SK-N-SH (cell line): ENCODE data around the gene ARHGAP42. TPM values are rescaled to one million over a fixed set of nuclear protein-coding genes. Genes with fewer than 3 reads are reported as not detected.

Source experiments
- CTCF ChIA-PET: fragments of 300-600, 350-600 bp; formaldehyde crosslinking; extraction: SDS; loops from one replicate; lab custom pipeline; 2021; lab: Yijun Ruan, JAX
- POLR2A ChIA-PET: fragments of 350-600 bp; sonication (Branson Sonifier 250); formaldehyde crosslinking; extraction: SDS; loops from one replicate; lab custom pipeline; 2020; ENCODE audit warnings: antibody characterized with exemption, inconsistent platforms; lab: Yijun Ruan, JAX
- DNase-seq: peaks from one replicate; pipeline ENCODE4 v3.0.0; 2012
- H2AFZ ChIP-seq: fragments of 200-600 bp; sonication (generic); 2 replicates; pipeline ENCODE4 v1.8.1; 2016; ENCODE audit warnings: antibody characterized with exemption, mild to moderate bottlenecking, low read depth
- H3F3A ChIP-seq: fragments of 200-600 bp; sonication (generic); replicated peaks from 2 replicates; pipeline ENCODE3; 2016; ENCODE audit warnings: antibody characterized with exemption, mild to moderate bottlenecking; ENCODE audit not compliant: insufficient read depth
- H3K27ac ChIP-seq, 2 experiments: fragments of 200-500 bp in 1 of 2; fragments of 200-600 bp in 1 of 2; sonication (Bioruptor generic) in 1 of 2; sonication (generic), shearing (Covaris generic) in 1 of 2; 2 replicates each; pipeline versions ENCODE4 v1.5.1 to v1.6.1; 2014 to 2016; ENCODE audit warnings: low read depth in 2 of 2, inconsistent platforms in 1 of 2, low read length in 1 of 2, mild to moderate bottlenecking in 1 of 2, mixed read lengths in 1 of 2
- H3K27me3 ChIP-seq: fragments of 200-600 bp; sonication (generic), shearing (Covaris generic); 2 replicates; pipeline ENCODE4 v1.6.1; 2016; ENCODE audit warnings: mixed run types; ENCODE audit not compliant: insufficient read depth
- H3K36me3 ChIP-seq, 2 experiments: fragments of 200-500 bp in 1 of 2; fragments of 200-600 bp in 1 of 2; sonication (Bioruptor generic) in 1 of 2; sonication (generic) in 1 of 2; replicated peaks in 1 of 2; 2 replicates each; pipeline versions ENCODE3 to v1.5.1; 2014 to 2016; ENCODE audit warnings: low read length in 1 of 2, mild to moderate bottlenecking in 1 of 2; ENCODE audit not compliant: insufficient read depth in 2 of 2, control insufficient read depth in 1 of 2
- H3K4me1 ChIP-seq, 2 experiments: fragments of 200-500 bp in 1 of 2; fragments of 200-600 bp in 1 of 2; sonication (Bioruptor generic) in 1 of 2; sonication (generic), shearing (Covaris generic) in 1 of 2; 2 replicates each; pipeline versions ENCODE4 v1.5.1 to v1.6.1; 2014 to 2016; ENCODE audit warnings: low read depth in 1 of 2, low read length in 1 of 2, mixed run types in 1 of 2; ENCODE audit not compliant: insufficient read depth in 2 of 2, control insufficient read depth in 1 of 2
- H3K4me2 ChIP-seq: fragments of 200-600 bp; sonication (generic), shearing (Covaris generic); 2 replicates; pipeline ENCODE4 v1.6.1; 2017; ENCODE audit warnings: mixed run types
- H3K4me3 ChIP-seq, 2 experiments: fragments of 200-500 bp in 1 of 2; fragments of 200-600 bp in 1 of 2; sonication (Bioruptor generic) in 1 of 2; sonication (generic), shearing (Covaris generic) in 1 of 2; 2 replicates each; pipeline versions ENCODE4 v1.5.1 to v1.8.1; 2014 to 2016; ENCODE audit warnings: low read depth in 2 of 2, inconsistent platforms in 1 of 2, low read length in 1 of 2, mild to moderate bottlenecking in 1 of 2, mixed read lengths in 1 of 2, moderate library complexity in 1 of 2
- H3K79me2 ChIP-seq: fragments of 200-600 bp; sonication (generic); 2 replicates; pipeline ENCODE4 v1.8.1; 2017; ENCODE audit warnings: mild to moderate bottlenecking; ENCODE audit not compliant: insufficient read depth
- H3K9ac ChIP-seq: fragments of 200-600 bp; sonication (generic); 2 replicates; pipeline ENCODE4 v1.6.1; 2017; ENCODE audit warnings: mixed run types
- H3K9me2 ChIP-seq: fragments of 200-600 bp; sonication (generic); 2 replicates; pipeline ENCODE4 v1.6.1; 2017; ENCODE audit warnings: mixed run types
- H3K9me3 ChIP-seq: fragments of 200-600 bp; sonication (generic); 2 replicates; pipeline ENCODE4 v1.6.1; 2017; ENCODE audit warnings: mixed run types, mild to moderate bottlenecking, moderate library complexity
- H4K20me1 ChIP-seq: fragments of 200-600 bp; sonication (generic); 2 replicates; pipeline ENCODE4 v1.6.1; 2017; ENCODE audit warnings: mild to moderate bottlenecking, mixed run types; ENCODE audit not compliant: insufficient read depth
- CHD2 ChIP-seq: fragments of 150-350 bp; IDR thresholded peaks from 2 replicates; pipeline ENCODE4 v1.6.1; 2018; ENCODE audit warnings: low read length; ENCODE audit not compliant: partially characterized antibody
- ELF1 ChIP-seq: IDR thresholded peaks from 2 replicates; pipeline ENCODE4 v1.4.0; 2012
- EZH2phosphoT487 ChIP-seq: fragments of 200-600 bp; sonication (generic); IDR thresholded peaks from 2 replicates; pipeline ENCODE4 v1.6.1; 2017; ENCODE audit warnings: low read depth, mixed run types, mild to moderate bottlenecking, antibody characterized with exemption, moderate library complexity, borderline replicate concordance
- FOXJ3 ChIP-seq: sonication (generic); formaldehyde crosslinking; IDR thresholded peaks from 2 replicates; pipeline ENCODE4 v1.5.1; 2020; ENCODE audit warnings: mild to moderate bottlenecking, missing genetic modification reagents
- FOXM1 ChIP-seq: IDR thresholded peaks from 2 replicates; pipeline ENCODE4 v1.4.0; 2012; ENCODE audit warnings: low read depth, mild to moderate bottlenecking
- GABPA ChIP-seq: IDR thresholded peaks from 2 replicates; pipeline ENCODE4 v1.4.0; 2012; ENCODE audit warnings: low read depth, mild to moderate bottlenecking
- GATA2 ChIP-seq: sonication (generic); formaldehyde crosslinking; IDR thresholded peaks from 2 replicates; pipeline ENCODE4 v1.5.0; 2020; ENCODE audit warnings: mild to moderate bottlenecking, missing genetic modification reagents
- JUND ChIP-seq: IDR thresholded peaks from 2 replicates; pipeline ENCODE4 v1.4.0; 2012
- MAX ChIP-seq: IDR thresholded peaks from 2 replicates; pipeline ENCODE4 v1.4.0; 2012; ENCODE audit warnings: low read depth
- MEF2A ChIP-seq: IDR thresholded peaks from 2 replicates; pipeline ENCODE4 v1.4.0; 2012; ENCODE audit warnings: low read depth, borderline replicate concordance
- MXI1 ChIP-seq: IDR thresholded peaks from 2 replicates; pipeline ENCODE4 v1.6.1; 2012; ENCODE audit warnings: mild to moderate bottlenecking, low read depth, low read length, improper control_type of control experiment
- POLR2AphosphoS5 ChIP-seq: IDR thresholded peaks from 2 replicates; pipeline ENCODE4 v1.6.1; 2012; ENCODE audit warnings: low read depth, low read length
- RFX5 ChIP-seq: IDR thresholded peaks from 2 replicates; pipeline ENCODE4 v1.6.1; 2012; ENCODE audit warnings: mild to moderate bottlenecking, improper control_type of control experiment, low read length
- SMC3 ChIP-seq: IDR thresholded peaks from 2 replicates; pipeline ENCODE4 v1.6.1; 2012; ENCODE audit warnings: low read depth, low read length, improper control_type of control experiment
- TAF1 ChIP-seq: IDR thresholded peaks from 2 replicates; pipeline ENCODE4 v1.6.1; 2012; ENCODE audit warnings: low read depth, mild to moderate bottlenecking, low read length, moderate library complexity, borderline replicate concordance
- USF1 ChIP-seq: IDR thresholded peaks from 2 replicates; pipeline ENCODE4 v1.4.0; 2012; ENCODE audit warnings: low read depth, borderline replicate concordance
- YY1 ChIP-seq: IDR thresholded peaks from 2 replicates; pipeline ENCODE4 v1.4.0; 2012; ENCODE audit warnings: low read depth, mild to moderate bottlenecking
- WGBS: methylation state at CpG from one replicate; pipeline ENCODE4 v1.1.6; 2017; ENCODE audit warnings: low lambda C conversion rate; 5-methylcytosine and 5-hydroxymethylcytosine counted together
- polyA plus RNA-seq, 3 experiments: library from polyadenylated mRNA; depleted of rRNA; stranded (reverse); fragments of >200 nt; gene quantifications; 2 replicates each; pipeline ENCODE4 v1.2.3, GENCODE V29; 2012
- TF ChIP-seq, protein P1 (sequence below): IDR thresholded peaks from 2 replicates; pipeline ENCODE4 v1.6.1; 2012; ENCODE audit warnings: mild to moderate bottlenecking, low read depth, low read length, moderate library complexity
- TF ChIP-seq, protein P2 (sequence below): fragments of 150-350 bp; IDR thresholded peaks from 2 replicates; pipeline ENCODE4 v1.6.1; 2017; ENCODE audit warnings: antibody characterized with exemption, low read length, low read depth, borderline replicate concordance

ARHGAP42 gene
- polyA plus RNA-seq, 1 of the 3 experiments (the other 2 are of a cell fraction) = 0.02 TPM

- TF ChIP-seq, protein P1, sequence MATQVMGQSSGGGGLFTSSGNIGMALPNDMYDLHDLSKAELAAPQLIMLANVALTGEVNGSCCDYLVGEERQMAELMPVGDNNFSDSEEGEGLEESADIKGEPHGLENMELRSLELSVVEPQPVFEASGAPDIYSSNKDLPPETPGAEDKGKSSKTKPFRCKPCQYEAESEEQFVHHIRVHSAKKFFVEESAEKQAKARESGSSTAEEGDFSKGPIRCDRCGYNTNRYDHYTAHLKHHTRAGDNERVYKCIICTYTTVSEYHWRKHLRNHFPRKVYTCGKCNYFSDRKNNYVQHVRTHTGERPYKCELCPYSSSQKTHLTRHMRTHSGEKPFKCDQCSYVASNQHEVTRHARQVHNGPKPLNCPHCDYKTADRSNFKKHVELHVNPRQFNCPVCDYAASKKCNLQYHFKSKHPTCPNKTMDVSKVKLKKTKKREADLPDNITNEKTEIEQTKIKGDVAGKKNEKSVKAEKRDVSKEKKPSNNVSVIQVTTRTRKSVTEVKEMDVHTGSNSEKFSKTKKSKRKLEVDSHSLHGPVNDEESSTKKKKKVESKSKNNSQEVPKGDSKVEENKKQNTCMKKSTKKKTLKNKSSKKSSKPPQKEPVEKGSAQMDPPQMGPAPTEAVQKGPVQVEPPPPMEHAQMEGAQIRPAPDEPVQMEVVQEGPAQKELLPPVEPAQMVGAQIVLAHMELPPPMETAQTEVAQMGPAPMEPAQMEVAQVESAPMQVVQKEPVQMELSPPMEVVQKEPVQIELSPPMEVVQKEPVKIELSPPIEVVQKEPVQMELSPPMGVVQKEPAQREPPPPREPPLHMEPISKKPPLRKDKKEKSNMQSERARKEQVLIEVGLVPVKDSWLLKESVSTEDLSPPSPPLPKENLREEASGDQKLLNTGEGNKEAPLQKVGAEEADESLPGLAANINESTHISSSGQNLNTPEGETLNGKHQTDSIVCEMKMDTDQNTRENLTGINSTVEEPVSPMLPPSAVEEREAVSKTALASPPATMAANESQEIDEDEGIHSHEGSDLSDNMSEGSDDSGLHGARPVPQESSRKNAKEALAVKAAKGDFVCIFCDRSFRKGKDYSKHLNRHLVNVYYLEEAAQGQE = no peak
- TF ChIP-seq USF1 = no peak
- TF ChIP-seq, protein P2, sequence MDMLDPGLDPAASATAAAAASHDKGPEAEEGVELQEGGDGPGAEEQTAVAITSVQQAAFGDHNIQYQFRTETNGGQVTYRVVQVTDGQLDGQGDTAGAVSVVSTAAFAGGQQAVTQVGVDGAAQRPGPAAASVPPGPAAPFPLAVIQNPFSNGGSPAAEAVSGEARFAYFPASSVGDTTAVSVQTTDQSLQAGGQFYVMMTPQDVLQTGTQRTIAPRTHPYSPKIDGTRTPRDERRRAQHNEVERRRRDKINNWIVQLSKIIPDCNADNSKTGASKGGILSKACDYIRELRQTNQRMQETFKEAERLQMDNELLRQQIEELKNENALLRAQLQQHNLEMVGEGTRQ = no peak
These were observed 39.6 kb downstream of the ARHGAP42 start (continued) for GRCh38 chr11:100726680-100727079.

- POLR2A ChIA-PET = no interaction called here
These were observed 40.3 kb downstream of the ARHGAP42 start for GRCh38 chr11:100727410-100727809.

More at GRCh38 chr11:100727410-100727809, 40.3 kb downstream of the ARHGAP42 start:
- no peaks in the 10 kb centered on the region for H3F3A ChIP-seq
- no peaks in the 10 kb centered on the region for H3K9me3 ChIP-seq
- no peak overlapping the region for H3K4me3 ChIP-seq
- H2AFZ ChIP-seq = no peak overlapping the region
- H3K27ac ChIP-seq = no peak overlapping the region
- CTCF ChIA-PET = no interaction called here
- H3K9me2 ChIP-seq = no peaks in the 10 kb centered on the region
- no peak for DNase-seq
- 15% methylated on average over 9 of the region's 9 CpGs for WGBS
- H3K79me2 ChIP-seq = no peaks in the 10 kb centered on the region
- H3K36me3 ChIP-seq = no peaks in the 10 kb centered on the region
- H3K4me1 ChIP-seq = no peaks in the 10 kb centered on the region
- no peak overlapping the region for H3K4me2 ChIP-seq
- H4K20me1 ChIP-seq = no peaks in the 10 kb centered on the region
- TF ChIP-seq FOXJ3 (no peak), TAF1 (no peak), SMC3 (no peak), EZH2phosphoT487 (no peak), MEF2A (no peak), POLR2AphosphoS5 (no peak), JUND (no peak), MXI1 (no peak), RFX5 (no peak), GATA2 (CRISPR knock-in tag) (no peak), CHD2 (no peak), FOXM1 (no peak), MAX (no peak), ELF1 (no peak), YY1 (no peak), GABPA (no peak)
- TF ChIP-seq, protein P2 = no peak
- H3K9ac ChIP-seq = no peak overlapping the region
- no peaks in the 10 kb centered on the region; the same call in 1 of the 2 replicates for H3K27me3 ChIP-seq
